ENCODE measurements around the gene PPY. TPM values are rescaled to one million over a fixed set of nuclear protein-coding genes. Genes with fewer than 3 reads are reported as not detected.

PPY gene
- total RNA-seq, 1 experiment from 2014 or later = not detected

DNA sequence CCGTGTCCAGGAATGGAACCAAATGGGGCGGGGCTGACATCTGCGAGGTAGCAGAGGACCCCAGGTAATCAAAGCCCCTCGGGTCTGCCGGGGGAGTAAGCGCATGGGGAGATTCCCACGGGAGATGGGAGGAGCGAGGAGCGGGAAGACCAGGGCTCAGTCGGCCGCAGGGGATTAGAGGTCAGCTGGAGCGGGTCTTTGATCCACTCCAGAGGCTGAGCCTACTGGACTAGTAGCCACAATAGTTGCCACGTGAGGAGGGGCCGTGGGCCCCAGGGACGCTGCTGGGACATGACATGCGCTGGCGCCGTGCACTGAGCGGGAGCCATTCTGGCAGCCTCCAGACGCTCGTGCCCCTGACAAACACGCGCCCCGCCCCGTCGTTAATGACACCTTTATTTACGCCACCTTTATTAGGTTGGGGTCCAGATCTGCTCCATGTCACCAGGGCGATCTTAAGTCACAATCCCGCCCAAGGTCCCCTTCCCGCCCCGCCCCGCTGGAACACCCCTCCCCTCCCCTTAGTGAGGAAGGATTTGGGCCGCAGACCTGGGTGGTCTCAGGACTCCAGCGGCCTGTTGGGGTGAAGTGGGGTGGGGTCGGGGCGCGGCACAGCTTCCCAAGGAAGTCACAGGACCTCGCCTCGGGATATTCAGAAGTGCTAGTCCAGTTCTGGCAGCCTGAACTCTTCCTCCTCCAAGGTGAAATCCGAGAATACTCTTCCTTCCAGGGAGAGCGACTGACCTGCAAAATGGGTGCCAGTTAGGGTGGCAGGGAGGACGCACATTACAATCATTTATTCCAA lies 15.0 kb downstream of the PPY start:
- Histone ChIP-seq H4K5ac (ENCODE audit: insufficient read length, low read depth, low read length) (no peak overlapping the region), H3K9ac (ENCODE audit: extremely low read depth, insufficient read length, low read length) (no peak overlapping the region), H3K4me1 (ENCODE audit: insufficient read depth, low read length) (no peaks in the 10 kb centered on the region), H3K56ac (ENCODE audit: insufficient read length, low read depth, low read length) (no peak overlapping the region), H3K23ac (ENCODE audit: insufficient read length, low read depth, low read length) (no peak overlapping the region), H3K4ac (ENCODE audit: low read depth, low read length) (no peak overlapping the region), H3K18ac (ENCODE audit: insufficient read length, low read depth, low read length) (no peak overlapping the region), H4K8ac (replicated peaks; ENCODE audit: insufficient read length, low read depth, low read length) (no peak overlapping the region), H2AK5ac (ENCODE audit: insufficient read length, low read length) (no peak overlapping the region), H3K79me1 (ENCODE audit: insufficient read depth, low read depth, low read length, poor library complexity, severe bottlenecking) (no peaks in the 10 kb centered on the region), H4K20me1 (ENCODE audit: control insufficient read depth, insufficient read depth, insufficient read length) (no peaks in the 10 kb centered on the region), H2BK120ac (ENCODE audit: low read depth, low read length, poor library complexity, severe bottlenecking) (no peak overlapping the region), H3K23me2 (ENCODE audit: insufficient read length, low read depth, low read length, poor library complexity, severe bottlenecking) (no peaks in the 10 kb centered on the region), H2BK5ac (ENCODE audit: insufficient read length, low read length) (no peak overlapping the region), H4K91ac (ENCODE audit: insufficient read length, low read depth, low read length) (no peak overlapping the region), H2BK12ac (ENCODE audit: insufficient read length, low read depth, low read length) (no peak overlapping the region), H3K9me3 (ENCODE audit: control insufficient read depth, low read depth, low read length) (no peaks in the 10 kb centered on the region), H3K79me2 (ENCODE audit: insufficient read depth, low read length) (no peaks in the 10 kb centered on the region), H3K27ac (ENCODE audit: insufficient read length, low read depth, low read length) (no peak overlapping the region), H3K27me3 (ENCODE audit: insufficient read depth, low read length) (no peaks in the 10 kb centered on the region; the same call in 1 of the 2 replicates), H2AFZ (ENCODE audit: low read length) (no peak overlapping the region), H3T11ph (ENCODE audit: low read length) (no peak overlapping the region), H3K4me2 (ENCODE audit: insufficient read depth, insufficient read length, low read length) (no peak overlapping the region), H3K14ac (ENCODE audit: insufficient read depth, low read length) (no peak overlapping the region), H2BK20ac (ENCODE audit: low read depth, low read length, poor library complexity, severe bottlenecking) (no peak overlapping the region), H2BK15ac (ENCODE audit: low read depth, low read length) (no peak overlapping the region)
- TF ChIP-seq, protein P1, sequence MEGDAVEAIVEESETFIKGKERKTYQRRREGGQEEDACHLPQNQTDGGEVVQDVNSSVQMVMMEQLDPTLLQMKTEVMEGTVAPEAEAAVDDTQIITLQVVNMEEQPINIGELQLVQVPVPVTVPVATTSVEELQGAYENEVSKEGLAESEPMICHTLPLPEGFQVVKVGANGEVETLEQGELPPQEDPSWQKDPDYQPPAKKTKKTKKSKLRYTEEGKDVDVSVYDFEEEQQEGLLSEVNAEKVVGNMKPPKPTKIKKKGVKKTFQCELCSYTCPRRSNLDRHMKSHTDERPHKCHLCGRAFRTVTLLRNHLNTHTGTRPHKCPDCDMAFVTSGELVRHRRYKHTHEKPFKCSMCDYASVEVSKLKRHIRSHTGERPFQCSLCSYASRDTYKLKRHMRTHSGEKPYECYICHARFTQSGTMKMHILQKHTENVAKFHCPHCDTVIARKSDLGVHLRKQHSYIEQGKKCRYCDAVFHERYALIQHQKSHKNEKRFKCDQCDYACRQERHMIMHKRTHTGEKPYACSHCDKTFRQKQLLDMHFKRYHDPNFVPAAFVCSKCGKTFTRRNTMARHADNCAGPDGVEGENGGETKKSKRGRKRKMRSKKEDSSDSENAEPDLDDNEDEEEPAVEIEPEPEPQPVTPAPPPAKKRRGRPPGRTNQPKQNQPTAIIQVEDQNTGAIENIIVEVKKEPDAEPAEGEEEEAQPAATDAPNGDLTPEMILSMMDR (conservative IDR thresholded peaks at IDR 0.05) = no peak
- peak overlapping the region in 1 of 2 experiments; percentile 49; a peak in 2 of 5 replicates for H3K4me3 Mint-ChIP-seq
- no CpG with 5 or more reads among the region's 42 CpGs for WGBS (ENCODE audit: extremely low coverage, insufficient read length, low lambda C conversion rate)
- H3K27me3 Mint-ChIP-seq (ENCODE audit: low read depth) = peaks cover 53% of the 10 kb centered on the region
- no peaks in the 10 kb centered on the region for H3K36me3 Mint-ChIP-seq (ENCODE audit: insufficient read depth in 1 of 3, low read depth in 3 of 3)
- peaks cover 0 to 3% of the 10 kb centered on the region in 2 experiments; a peak in 1 of 5 replicates for H3K9me3 Mint-ChIP-seq
- no peak overlapping the region for H3K27ac Mint-ChIP-seq
- DNase-seq = no peak
- H3K4me1 Mint-ChIP-seq = peaks cover 7 to 10% of the 10 kb centered on the region in 2 experiments

All from H9 (cell line).